PC-9 (cell line): ENCODE data around the gene BOK.

Source experiments
- EZH2 ChIP-seq: fragments of 200-600 bp; sonication (generic); IDR thresholded peaks from 2 replicates; pipeline ENCODE4 v1.8.0; 2017; ENCODE audit warnings: antibody characterized with exemption, low read depth
- TF ChIP-seq, protein P1 (sequence below): fragments of 200-600 bp; sonication (generic); conservative IDR thresholded peaks from 2 replicates; pipeline ENCODE4 v1.6.1; 2017; ENCODE audit warnings: mixed run types, antibody characterized with exemption, mild to moderate bottlenecking, moderate library complexity

DNA sequence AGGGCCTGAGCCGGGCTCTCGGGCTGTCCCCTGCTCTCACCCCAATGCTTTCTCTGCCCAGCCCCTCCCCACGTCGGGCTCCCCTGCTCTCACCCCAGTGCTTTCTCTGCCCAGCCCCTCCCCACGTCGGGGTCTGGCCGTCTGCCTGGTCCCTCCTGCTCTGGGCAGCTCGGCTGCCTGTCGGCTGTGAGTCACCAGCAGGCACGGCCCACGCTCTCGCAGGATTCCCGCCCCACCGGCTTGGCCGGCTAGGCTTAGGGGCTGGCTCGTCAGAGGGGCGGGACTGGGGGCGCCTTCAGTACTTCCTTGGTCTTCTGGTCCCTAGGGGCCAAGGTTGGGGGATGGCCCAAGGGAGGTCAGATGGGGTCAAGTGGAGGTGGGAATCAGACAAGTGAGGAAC, 3.3 kb downstream of the BOK start:
- TF ChIP-seq, protein P1, sequence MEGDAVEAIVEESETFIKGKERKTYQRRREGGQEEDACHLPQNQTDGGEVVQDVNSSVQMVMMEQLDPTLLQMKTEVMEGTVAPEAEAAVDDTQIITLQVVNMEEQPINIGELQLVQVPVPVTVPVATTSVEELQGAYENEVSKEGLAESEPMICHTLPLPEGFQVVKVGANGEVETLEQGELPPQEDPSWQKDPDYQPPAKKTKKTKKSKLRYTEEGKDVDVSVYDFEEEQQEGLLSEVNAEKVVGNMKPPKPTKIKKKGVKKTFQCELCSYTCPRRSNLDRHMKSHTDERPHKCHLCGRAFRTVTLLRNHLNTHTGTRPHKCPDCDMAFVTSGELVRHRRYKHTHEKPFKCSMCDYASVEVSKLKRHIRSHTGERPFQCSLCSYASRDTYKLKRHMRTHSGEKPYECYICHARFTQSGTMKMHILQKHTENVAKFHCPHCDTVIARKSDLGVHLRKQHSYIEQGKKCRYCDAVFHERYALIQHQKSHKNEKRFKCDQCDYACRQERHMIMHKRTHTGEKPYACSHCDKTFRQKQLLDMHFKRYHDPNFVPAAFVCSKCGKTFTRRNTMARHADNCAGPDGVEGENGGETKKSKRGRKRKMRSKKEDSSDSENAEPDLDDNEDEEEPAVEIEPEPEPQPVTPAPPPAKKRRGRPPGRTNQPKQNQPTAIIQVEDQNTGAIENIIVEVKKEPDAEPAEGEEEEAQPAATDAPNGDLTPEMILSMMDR, result no peak
- no peak for TF ChIP-seq EZH2
